Prostate gland (tissue), 1 donor: ENCODE measurements around the gene SPRR4.

Experiments
- POLR2A ChIP-seq: fragments of 450-650 bp; IDR thresholded peaks from one replicate; pipeline ENCODE4 v1.6.1; 2016; ENCODE audit warnings: antibody characterized with exemption, mild to moderate bottlenecking
- POLR2AphosphoS5 ChIP-seq: sonication (generic); formaldehyde crosslinking; IDR thresholded peaks from one replicate; pipeline ENCODE4 v1.6.1; 2017; ENCODE audit warnings: antibody characterized with exemption

DNA sequence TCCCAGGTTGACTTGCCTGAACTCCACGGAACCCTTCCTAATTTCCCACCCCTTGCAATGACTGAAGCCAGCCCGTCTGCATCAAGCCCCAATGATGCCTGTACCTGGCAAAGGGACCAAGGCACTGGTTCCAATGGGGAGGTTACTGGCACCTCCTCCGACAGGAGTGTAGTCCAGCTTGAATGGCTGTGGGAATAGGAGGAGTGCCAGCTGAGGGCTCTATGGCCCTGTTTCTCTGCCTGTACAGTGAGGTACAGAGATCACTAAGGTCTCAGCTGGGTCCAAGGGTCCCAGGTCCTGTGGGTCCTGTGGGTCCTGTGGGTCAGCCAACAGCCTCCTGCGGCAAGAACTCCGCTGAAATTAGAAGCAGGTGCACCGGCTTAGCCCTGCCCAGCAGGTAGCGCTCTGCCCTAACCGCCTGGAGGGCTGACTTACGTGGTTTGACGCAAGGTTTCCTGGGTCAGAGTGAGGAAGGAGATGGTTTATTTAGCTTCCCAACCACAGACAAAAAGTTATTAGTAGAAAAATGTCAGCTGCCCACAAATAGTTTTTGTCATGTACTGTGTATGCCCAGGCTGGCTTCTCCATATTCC, 9.9 kb upstream of the SPRR4 start:
- no peak for TF ChIP-seq POLR2A
- no peak for TF ChIP-seq POLR2AphosphoS5
